K562 (cell line): ENCODE data around the gene VPREB3. TPM values are rescaled to one million over a fixed set of nuclear protein-coding genes. Genes with fewer than 3 reads are reported as not detected.

Source experiments
- BCOR ChIP-seq: fragments of 450-650 bp; IDR thresholded peaks from 2 replicates; pipeline ENCODE4 v1.6.1; 2016
- CCNT2 ChIP-seq: IDR thresholded peaks from 2 replicates; pipeline ENCODE4 v1.6.1; 2011; ENCODE audit warnings: borderline replicate concordance, low read depth, mild to moderate bottlenecking, moderate library complexity, mixed read lengths, low read length; ENCODE audit not compliant: insufficient read length; ENCODE audit errors: extremely low read depth
- COPS2 ChIP-seq: fragments of 450-650 bp; conservative IDR thresholded peaks from 2 replicates; pipeline ENCODE4 v1.6.1; 2016; ENCODE audit warnings: mild to moderate bottlenecking, moderate library complexity
- DPF2 ChIP-seq: fragments of 450-650 bp; IDR thresholded peaks from 2 replicates; pipeline ENCODE4 v1.6.1; 2016
- EHMT2 ChIP-seq: fragments of 450-650 bp; IDR thresholded peaks from 2 replicates; pipeline ENCODE4 v1.6.1; 2018; ENCODE audit warnings: antibody characterized with exemption
- LCOR ChIP-seq: sonication (generic); formaldehyde crosslinking; IDR thresholded peaks from 2 replicates; pipeline ENCODE4 v1.8.0; 2022; ENCODE audit warnings: mild to moderate bottlenecking, missing genetic modification reagents
- MCM2 ChIP-seq: fragments of 450-650 bp; IDR thresholded peaks from 2 replicates; pipeline ENCODE4 v1.6.1; 2017; ENCODE audit warnings: low read depth, mild to moderate bottlenecking
- NR2C1 ChIP-seq, 2 experiments: fragments of 450-650 bp; IDR thresholded peaks; 2 replicates each; pipeline ENCODE4 v1.6.1; 2017; ENCODE audit warnings: mild to moderate bottlenecking in 2 of 2, antibody characterized with exemption in 1 of 2, inconsistent platforms in 1 of 2, missing compliant biosample characterization in 1 of 2, missing genetic modification characterization in 1 of 2
- NR2F6 ChIP-seq: fragments of 450-650 bp; formaldehyde crosslinking; IDR thresholded peaks from 2 replicates; pipeline ENCODE4 v1.4.0; 2020; ENCODE audit warnings: mild to moderate bottlenecking
- NR3C1 ChIP-seq: sonication (generic); formaldehyde crosslinking; IDR thresholded peaks from 2 replicates; pipeline ENCODE4 v1.8.1; 2022; ENCODE audit warnings: missing genetic modification reagents
- PHF21A ChIP-seq: fragments of 450-650 bp; IDR thresholded peaks from 2 replicates; pipeline ENCODE4 v1.6.1; 2017; ENCODE audit warnings: low read depth, borderline replicate concordance
- RHOXF2B ChIP-seq: fragments of 250-450 bp; sonication (Bioruptor Pico); conservative IDR thresholded peaks from 2 replicates; pipeline ENCODE4 v1.5.1; 2021
- TARDBP ChIP-seq: fragments of 450-650 bp; IDR thresholded peaks from 2 replicates; pipeline ENCODE4 v1.6.1; 2016
- ZFP30 ChIP-seq: fragments of 250-450 bp; sonication (Bioruptor Pico); IDR thresholded peaks from 2 replicates; pipeline ENCODE4 v1.8.0; 2022; ENCODE audit warnings: moderate library complexity, mild to moderate bottlenecking, inconsistent platforms, borderline replicate concordance
- ZKSCAN3 ChIP-seq: fragments of 250-450 bp; sonication (Bioruptor Pico); IDR thresholded peaks from 2 replicates; pipeline ENCODE4 v1.4.0; 2020
- ZKSCAN8 ChIP-seq: fragments of 200-800 bp; sonication (Bioruptor generic); IDR thresholded peaks from 2 replicates; pipeline ENCODE4 v1.6.1; 2016; ENCODE audit warnings: missing genetic modification characterization, missing compliant biosample characterization
- ZNF586 ChIP-seq: fragments of 450-650 bp; formaldehyde crosslinking; conservative IDR thresholded peaks from 2 replicates; pipeline ENCODE4 v1.4.0; 2020; ENCODE audit warnings: mild to moderate bottlenecking, moderate library complexity
- ZNF77 ChIP-seq: fragments of 250-450 bp; sonication (Bioruptor Pico); IDR thresholded peaks from 2 replicates; pipeline ENCODE4 v1.5.0; 2020
- polyA plus RNA-seq, 8 experiments: library from polyadenylated mRNA; depleted of rRNA in 4 of 8; stranded (reverse) in 5 of 8; unstranded in 3 of 8; fragments of >200 nt; fragmentation: Nextera tagmentation in 2 of 8; fragmentation: Illumina TruSeq in 1 of 8; extraction: Ambion mirVana in 2 of 8; extraction: Trizol in 1 of 8; gene quantifications; 2 replicates each; pipeline versions ENCODE4 v1.2.1 to v1.2.3, GENCODE V29; 2011 to 2014; ENCODE audit warnings: inconsistent platforms in 1 of 8, missing spikeins in 1 of 8
- total RNA-seq, 7 experiments: library from RNA; depleted of rRNA in 6 of 7; stranded (reverse); fragments of >200 nt in 6 of 7; fragmentation: Illumina TruSeq in 2 of 7; extraction: Trizol in 2 of 7; gene quantifications; 2 replicates each; pipeline versions ENCODE4 v1.2.1 to v1.2.3, GENCODE V29; 2011 to 2021; ENCODE audit warnings: low replicate concordance in 1 of 7
- TF ChIP-seq, protein P1 (sequence below): fragments of 250-450 bp; sonication (Bioruptor Pico); IDR thresholded peaks from 2 replicates; pipeline ENCODE4 v1.4.0; 2020; ENCODE audit warnings: mild to moderate bottlenecking, moderate library complexity, borderline replicate concordance
- TF ChIP-seq, protein P2 (sequence below): fragments of 200-800 bp; sonication (Bioruptor generic); IDR thresholded peaks from 2 replicates; pipeline ENCODE4 v1.6.1; 2017; ENCODE audit warnings: missing genetic modification characterization, missing compliant biosample characterization
- TF ChIP-seq, protein P3 (sequence below): fragments of 450-650 bp; formaldehyde crosslinking; IDR thresholded peaks from 2 replicates; pipeline ENCODE4 v1.4.0; 2022; ENCODE audit warnings: mild to moderate bottlenecking, moderate library complexity
- TF ChIP-seq, protein P4 (sequence below), 2 experiments: IDR thresholded peaks; 2 replicates each; pipeline ENCODE4 v1.6.1; 2012; ENCODE audit warnings: improper control_type of control experiment in 2 of 2, low read depth in 2 of 2, low read length in 2 of 2, borderline replicate concordance in 1 of 2

VPREB3 gene
- total and polyA plus RNA-seq, 9 of the 15 experiments (the other 6 are each of a cell fraction or from before 2014, with no cell fraction given), result 0.14 to 0.71 (median 0.20) TPM; not detected in 6

DNA sequence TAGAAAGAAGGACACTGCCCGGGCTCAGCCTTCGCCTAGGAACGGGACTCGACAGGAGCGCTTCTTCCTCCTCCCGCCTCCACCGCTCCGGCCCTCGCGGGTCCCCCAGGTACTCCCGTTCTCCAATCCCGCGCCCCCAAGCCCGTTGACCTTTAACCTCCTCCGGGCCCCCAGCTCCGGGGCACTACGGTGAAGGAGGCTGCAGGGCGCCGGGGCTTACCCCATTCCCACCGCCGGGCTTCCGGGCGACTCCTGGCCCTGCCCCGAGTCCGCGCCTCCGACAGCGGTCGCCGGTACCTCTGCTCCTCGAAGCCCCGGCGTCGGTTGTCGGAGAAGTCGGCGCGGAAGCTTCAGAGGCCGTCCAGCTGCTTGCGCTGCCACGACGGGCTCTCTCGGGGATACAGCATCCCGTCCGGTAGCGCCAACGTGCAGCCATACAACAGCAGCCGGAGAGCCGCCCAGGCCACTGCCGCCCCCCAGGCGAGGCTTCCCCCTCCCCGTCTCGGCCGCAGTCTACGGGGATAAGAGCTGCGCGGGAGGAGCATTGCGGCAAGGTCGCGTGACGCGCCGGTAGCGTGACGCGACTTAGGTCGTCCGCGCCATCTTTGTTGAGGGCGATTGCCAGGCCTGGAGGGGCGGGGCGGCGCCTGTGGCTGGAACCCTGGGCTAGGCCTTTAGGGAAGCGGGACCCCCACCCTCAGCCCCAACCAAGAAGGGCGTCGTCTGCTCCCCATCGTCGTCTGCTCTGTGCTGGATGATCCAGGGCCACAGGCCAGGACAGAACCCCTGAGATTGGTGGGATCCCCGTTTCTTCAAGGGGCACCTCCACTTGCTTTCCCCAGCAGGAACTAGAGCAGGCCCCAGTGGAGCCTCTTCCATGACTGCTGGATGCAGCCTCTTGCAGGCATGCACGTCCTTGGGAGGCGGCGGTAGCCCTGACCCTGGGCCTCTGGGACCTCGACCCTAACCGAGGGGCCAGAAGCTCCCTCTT, 37.1 kb downstream of the VPREB3 start (continued):
- TF ChIP-seq DPF2, result no peak
- TF ChIP-seq ZNF77 (CRISPR knock-in tag), result no peak
- TF ChIP-seq LCOR (CRISPR knock-in tag), result no peak
- TF ChIP-seq BCOR, result peak; percentile 37
- TF ChIP-seq EHMT2, result no peak
- TF ChIP-seq CCNT2, result no peak
- peak; percentile 88 for TF ChIP-seq NR2C1 (IDR thresholded peaks at IDR 0.05)
- peak; percentile 94 for TF ChIP-seq NR2C1 (tag; IDR thresholded peaks at IDR 0.05)
- TF ChIP-seq NR3C1, result no peak
- TF ChIP-seq NR2F6, result no peak
- TF ChIP-seq, protein P1, sequence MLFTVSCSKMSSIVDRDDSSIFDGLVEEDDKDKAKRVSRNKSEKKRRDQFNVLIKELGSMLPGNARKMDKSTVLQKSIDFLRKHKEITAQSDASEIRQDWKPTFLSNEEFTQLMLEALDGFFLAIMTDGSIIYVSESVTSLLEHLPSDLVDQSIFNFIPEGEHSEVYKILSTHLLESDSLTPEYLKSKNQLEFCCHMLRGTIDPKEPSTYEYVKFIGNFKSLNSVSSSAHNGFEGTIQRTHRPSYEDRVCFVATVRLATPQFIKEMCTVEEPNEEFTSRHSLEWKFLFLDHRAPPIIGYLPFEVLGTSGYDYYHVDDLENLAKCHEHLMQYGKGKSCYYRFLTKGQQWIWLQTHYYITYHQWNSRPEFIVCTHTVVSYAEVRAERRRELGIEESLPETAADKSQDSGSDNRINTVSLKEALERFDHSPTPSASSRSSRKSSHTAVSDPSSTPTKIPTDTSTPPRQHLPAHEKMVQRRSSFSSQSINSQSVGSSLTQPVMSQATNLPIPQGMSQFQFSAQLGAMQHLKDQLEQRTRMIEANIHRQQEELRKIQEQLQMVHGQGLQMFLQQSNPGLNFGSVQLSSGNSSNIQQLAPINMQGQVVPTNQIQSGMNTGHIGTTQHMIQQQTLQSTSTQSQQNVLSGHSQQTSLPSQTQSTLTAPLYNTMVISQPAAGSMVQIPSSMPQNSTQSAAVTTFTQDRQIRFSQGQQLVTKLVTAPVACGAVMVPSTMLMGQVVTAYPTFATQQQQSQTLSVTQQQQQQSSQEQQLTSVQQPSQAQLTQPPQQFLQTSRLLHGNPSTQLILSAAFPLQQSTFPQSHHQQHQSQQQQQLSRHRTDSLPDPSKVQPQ (CRISPR knock-in tag), result no peak
- TF ChIP-seq, protein P2, sequence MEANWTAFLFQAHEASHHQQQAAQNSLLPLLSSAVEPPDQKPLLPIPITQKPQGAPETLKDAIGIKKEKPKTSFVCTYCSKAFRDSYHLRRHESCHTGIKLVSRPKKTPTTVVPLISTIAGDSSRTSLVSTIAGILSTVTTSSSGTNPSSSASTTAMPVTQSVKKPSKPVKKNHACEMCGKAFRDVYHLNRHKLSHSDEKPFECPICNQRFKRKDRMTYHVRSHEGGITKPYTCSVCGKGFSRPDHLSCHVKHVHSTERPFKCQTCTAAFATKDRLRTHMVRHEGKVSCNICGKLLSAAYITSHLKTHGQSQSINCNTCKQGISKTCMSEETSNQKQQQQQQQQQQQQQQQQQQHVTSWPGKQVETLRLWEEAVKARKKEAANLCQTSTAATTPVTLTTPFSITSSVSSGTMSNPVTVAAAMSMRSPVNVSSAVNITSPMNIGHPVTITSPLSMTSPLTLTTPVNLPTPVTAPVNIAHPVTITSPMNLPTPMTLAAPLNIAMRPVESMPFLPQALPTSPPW (CRISPR knock-in tag), result peak; percentile 92
- TF ChIP-seq, protein P3, sequence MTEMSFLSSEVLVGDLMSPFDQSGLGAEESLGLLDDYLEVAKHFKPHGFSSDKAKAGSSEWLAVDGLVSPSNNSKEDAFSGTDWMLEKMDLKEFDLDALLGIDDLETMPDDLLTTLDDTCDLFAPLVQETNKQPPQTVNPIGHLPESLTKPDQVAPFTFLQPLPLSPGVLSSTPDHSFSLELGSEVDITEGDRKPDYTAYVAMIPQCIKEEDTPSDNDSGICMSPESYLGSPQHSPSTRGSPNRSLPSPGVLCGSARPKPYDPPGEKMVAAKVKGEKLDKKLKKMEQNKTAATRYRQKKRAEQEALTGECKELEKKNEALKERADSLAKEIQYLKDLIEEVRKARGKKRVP (CRISPR knock-in tag), result no peak
- TF ChIP-seq PHF21A, result no peak
- TF ChIP-seq TARDBP, result no peak
- no peak for TF ChIP-seq COPS2
- no peak for TF ChIP-seq ZFP30
- no peak for TF ChIP-seq ZKSCAN8 (CRISPR knock-in tag)
- TF ChIP-seq, protein P4, sequence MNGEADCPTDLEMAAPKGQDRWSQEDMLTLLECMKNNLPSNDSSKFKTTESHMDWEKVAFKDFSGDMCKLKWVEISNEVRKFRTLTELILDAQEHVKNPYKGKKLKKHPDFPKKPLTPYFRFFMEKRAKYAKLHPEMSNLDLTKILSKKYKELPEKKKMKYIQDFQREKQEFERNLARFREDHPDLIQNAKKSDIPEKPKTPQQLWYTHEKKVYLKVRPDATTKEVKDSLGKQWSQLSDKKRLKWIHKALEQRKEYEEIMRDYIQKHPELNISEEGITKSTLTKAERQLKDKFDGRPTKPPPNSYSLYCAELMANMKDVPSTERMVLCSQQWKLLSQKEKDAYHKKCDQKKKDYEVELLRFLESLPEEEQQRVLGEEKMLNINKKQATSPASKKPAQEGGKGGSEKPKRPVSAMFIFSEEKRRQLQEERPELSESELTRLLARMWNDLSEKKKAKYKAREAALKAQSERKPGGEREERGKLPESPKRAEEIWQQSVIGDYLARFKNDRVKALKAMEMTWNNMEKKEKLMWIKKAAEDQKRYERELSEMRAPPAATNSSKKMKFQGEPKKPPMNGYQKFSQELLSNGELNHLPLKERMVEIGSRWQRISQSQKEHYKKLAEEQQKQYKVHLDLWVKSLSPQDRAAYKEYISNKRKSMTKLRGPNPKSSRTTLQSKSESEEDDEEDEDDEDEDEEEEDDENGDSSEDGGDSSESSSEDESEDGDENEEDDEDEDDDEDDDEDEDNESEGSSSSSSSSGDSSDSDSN (IDR thresholded peaks at IDR 0.05; ENCODE audit: borderline replicate concordance in 1 of 2, low read depth in 2 of 2, low read length in 2 of 2), result no peak
- no peak for TF ChIP-seq RHOXF2B (CRISPR knock-in tag)
- no peak for TF ChIP-seq ZKSCAN3 (CRISPR knock-in tag)
- no peak for TF ChIP-seq MCM2
- no peak for TF ChIP-seq ZNF586 (CRISPR knock-in tag)
